CD14-positive monocyte (primary cell): Measurements from ENCODE around the gene SIPA1L2. TPM values are rescaled to one million over a fixed set of nuclear protein-coding genes. Genes with fewer than 3 reads are reported as not detected.

Source experiments
- DNase-seq, 3 donors: peaks; one replicate each; pipeline ENCODE4 v3.0.0-alpha.2; 2011 to 2022
- H2AFZ ChIP-seq: 2 replicates; pipeline ENCODE4 v1.6.0; 2012; ENCODE audit warnings: mild to moderate bottlenecking, low read depth, low read length, inconsistent platforms; ENCODE audit not compliant: insufficient read depth, poor library complexity, severe bottlenecking
- H3K27ac ChIP-seq, 2 donors: 1 replicate in 1 of 2; 2 replicates in 1 of 2; pipeline ENCODE4 v1.5.1; 2012 to 2013; ENCODE audit warnings: low read length in 2 of 2, control low read depth in 1 of 2, inconsistent platforms in 1 of 2, low read depth in 1 of 2, mild to moderate bottlenecking in 1 of 2
- H3K27me3 ChIP-seq, 2 donors: one replicate each; pipeline versions ENCODE4 v1.6.0 to v1.6.1; 2011 to 2013; ENCODE audit warnings: low read length in 2 of 2; ENCODE audit not compliant: control insufficient read depth in 2 of 2, insufficient read depth in 2 of 2
- H3K36me3 ChIP-seq, 2 donors: replicated peaks in 1 of 2; 1 replicate in 1 of 2; 2 replicates in 1 of 2; pipeline versions ENCODE4 v1.5.1 to v1.6.1; 2012 to 2013; ENCODE audit warnings: low read length in 2 of 2, control low read depth in 1 of 2, inconsistent platforms in 1 of 2, mild to moderate bottlenecking in 1 of 2; ENCODE audit not compliant: insufficient read depth in 2 of 2, control insufficient read depth in 1 of 2
- H3K4me1 ChIP-seq, 2 donors: 1 replicate in 1 of 2; 2 replicates in 1 of 2; pipeline versions ENCODE4 v1.5.1 to v1.6.1; 2012 to 2013; ENCODE audit warnings: low read length in 2 of 2, control low read depth in 1 of 2, inconsistent platforms in 1 of 2, mild to moderate bottlenecking in 1 of 2, moderate library complexity in 1 of 2; ENCODE audit not compliant: insufficient read depth in 2 of 2, control insufficient read depth in 1 of 2
- H3K4me2 ChIP-seq: replicated peaks from 2 replicates; pipeline ENCODE3; 2012; ENCODE audit warnings: low read length, moderate library complexity, mild to moderate bottlenecking; ENCODE audit not compliant: poor library complexity, severe bottlenecking; ENCODE audit errors: extremely low read depth
- H3K4me3 ChIP-seq, 3 experiments: fragments of 200-600 bp in 1 of 3; sonication (generic) in 1 of 3; replicated peaks in 1 of 3; 1 replicate in 2 of 3; 2 replicates in 1 of 3; pipeline ENCODE4 v1.5.1; 2011 to 2013; ENCODE audit warnings: low read length in 3 of 3, mild to moderate bottlenecking in 3 of 3, control low read depth in 2 of 3, low read depth in 2 of 3, inconsistent platforms in 1 of 3, moderate library complexity in 1 of 3
- H3K79me2 ChIP-seq: 2 replicates; pipeline ENCODE4 v1.6.0; 2012; ENCODE audit warnings: mild to moderate bottlenecking, control low read depth, inconsistent platforms, low read length, moderate library complexity; ENCODE audit not compliant: insufficient read depth
- H3K9ac ChIP-seq: 2 replicates; pipeline ENCODE4 v1.6.0; 2017; ENCODE audit warnings: low read length, mild to moderate bottlenecking; ENCODE audit not compliant: insufficient read depth, poor library complexity, severe bottlenecking
- H3K9me3 ChIP-seq, 2 donors: replicated peaks in 1 of 2; 1 replicate in 1 of 2; 2 replicates in 1 of 2; pipeline versions ENCODE4 v1.5.1 to v1.6.1; 2012 to 2013; ENCODE audit warnings: low read length in 2 of 2, control low read depth in 1 of 2; ENCODE audit not compliant: control insufficient read depth in 1 of 2, insufficient read depth in 1 of 2
- H4K20me1 ChIP-seq: 2 replicates; pipeline ENCODE4 v1.6.0; 2012; ENCODE audit warnings: mild to moderate bottlenecking, low read length, control low read depth, moderate library complexity; ENCODE audit not compliant: insufficient read depth
- H3K27ac Mint-ChIP-seq, 7 donors: one replicate each; pipeline ENCODE4 v1.8.0; 2020; ENCODE audit warnings: mild to moderate bottlenecking in 7 of 7, mixed read lengths in 7 of 7, moderate library complexity in 6 of 7, inconsistent platforms in 2 of 7
- H3K27me3 Mint-ChIP-seq, 3 donors: one replicate each; pipeline ENCODE4 v1.8.0; 2021 to 2022; ENCODE audit warnings: low read depth in 3 of 3, mild to moderate bottlenecking in 3 of 3, mixed read lengths in 3 of 3, moderate library complexity in 3 of 3, inconsistent platforms in 1 of 3
- H3K36me3 Mint-ChIP-seq, 2 donors: one replicate each; pipeline ENCODE4 v1.8.0; 2020; ENCODE audit warnings: mixed read lengths in 2 of 2, inconsistent platforms in 1 of 2, mild to moderate bottlenecking in 1 of 2
- H3K4me1 Mint-ChIP-seq: one replicate; pipeline ENCODE4 v1.8.0; 2020; ENCODE audit warnings: mild to moderate bottlenecking, mixed read lengths
- H3K4me3 Mint-ChIP-seq, 2 donors: one replicate each; pipeline ENCODE4 v1.8.0; 2020; ENCODE audit warnings: mild to moderate bottlenecking in 2 of 2, mixed read lengths in 2 of 2, moderate library complexity in 1 of 2
- H3K9me3 Mint-ChIP-seq, 7 donors: one replicate each; pipeline ENCODE4 v1.8.0; 2020 to 2022; ENCODE audit warnings: mixed read lengths in 7 of 7, mild to moderate bottlenecking in 6 of 7, moderate library complexity in 6 of 7, inconsistent platforms in 2 of 7
- WGBS: methylation state at CpG from one replicate; pipeline ENCODE4 v1.1.5; 2013; ENCODE audit warnings: missing lambda C conversion rate; ENCODE audit not compliant: insufficient coverage; 5-methylcytosine and 5-hydroxymethylcytosine counted together
- intact Hi-C, 2 donors: fragments of 100-400 bp; cut with micrococcal nuclease; formaldehyde crosslinking; loops; one replicate each; pipeline versions ENCODE4 v1.15.0 to v1.15.1; 2023
- polyA plus RNA-seq, 3 donors: library from polyadenylated mRNA; depleted of rRNA in 1 of 3; unstranded in 2 of 3; stranded (reverse) in 1 of 3; fragments of 300-500 nt in 2 of 3; fragments of >200 nt in 1 of 3; fragmentation: Illumina TruSeq in 2 of 3; gene quantifications; 1 replicate in 2 of 3; 2 replicates in 1 of 3; pipeline ENCODE4 v1.2.3, GENCODE V29; 2012 to 2021
- TF ChIP-seq, protein P1 (sequence below): fragments of 200-600 bp; IDR thresholded peaks from one replicate; pipeline ENCODE4 v1.8.0; 2022; ENCODE audit warnings: antibody characterized with exemption, mild to moderate bottlenecking

SIPA1L2 gene
- polyA plus RNA-seq, 3 donors, result 0.64 to 6.8 (median 1.3) TPM

GRCh38 chr1:232653789-232654188, 23.9 kb upstream of the SIPA1L2 start:
- Histone ChIP-seq H3K79me2 (no peaks in the 10 kb centered on the region), H3K4me3 (no peak overlapping the region), H3K9me3 (peaks cover 0 to 3% of the 10 kb centered on the region in 2 donors), H2AFZ (no peak overlapping the region), H3K4me2 (no peak overlapping the region), H3K4me1 (peaks cover 24 to 25% of the 10 kb centered on the region in 2 donors), H3K27ac (no peak overlapping the region), H3K36me3 (no peaks in the 10 kb centered on the region), H3K9ac (no peak overlapping the region), H3K27me3 (peaks cover 0 to 4% of the 10 kb centered on the region in 2 donors), H4K20me1 (no peaks in the 10 kb centered on the region)
- Mint-ChIP-seq H3K36me3 (no peaks in the 10 kb centered on the region), H3K27ac (no peak overlapping the region), H3K9me3 (peaks cover 0 to 10% (median 0%) of the 10 kb centered on the region in 7 donors), H3K4me3 (no peak overlapping the region), H3K4me1 (peaks cover 34% of the 10 kb centered on the region), H3K27me3 (peaks cover 0 to 9% (median 2%) of the 10 kb centered on the region in 3 donors)
- WGBS, result 100% methylated on average over 2 of the region's 3 CpGs
- no peak for DNase-seq
- TF ChIP-seq, protein P1, sequence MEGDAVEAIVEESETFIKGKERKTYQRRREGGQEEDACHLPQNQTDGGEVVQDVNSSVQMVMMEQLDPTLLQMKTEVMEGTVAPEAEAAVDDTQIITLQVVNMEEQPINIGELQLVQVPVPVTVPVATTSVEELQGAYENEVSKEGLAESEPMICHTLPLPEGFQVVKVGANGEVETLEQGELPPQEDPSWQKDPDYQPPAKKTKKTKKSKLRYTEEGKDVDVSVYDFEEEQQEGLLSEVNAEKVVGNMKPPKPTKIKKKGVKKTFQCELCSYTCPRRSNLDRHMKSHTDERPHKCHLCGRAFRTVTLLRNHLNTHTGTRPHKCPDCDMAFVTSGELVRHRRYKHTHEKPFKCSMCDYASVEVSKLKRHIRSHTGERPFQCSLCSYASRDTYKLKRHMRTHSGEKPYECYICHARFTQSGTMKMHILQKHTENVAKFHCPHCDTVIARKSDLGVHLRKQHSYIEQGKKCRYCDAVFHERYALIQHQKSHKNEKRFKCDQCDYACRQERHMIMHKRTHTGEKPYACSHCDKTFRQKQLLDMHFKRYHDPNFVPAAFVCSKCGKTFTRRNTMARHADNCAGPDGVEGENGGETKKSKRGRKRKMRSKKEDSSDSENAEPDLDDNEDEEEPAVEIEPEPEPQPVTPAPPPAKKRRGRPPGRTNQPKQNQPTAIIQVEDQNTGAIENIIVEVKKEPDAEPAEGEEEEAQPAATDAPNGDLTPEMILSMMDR, result no peak
- intact Hi-C loops, result no loop called here

DNA sequence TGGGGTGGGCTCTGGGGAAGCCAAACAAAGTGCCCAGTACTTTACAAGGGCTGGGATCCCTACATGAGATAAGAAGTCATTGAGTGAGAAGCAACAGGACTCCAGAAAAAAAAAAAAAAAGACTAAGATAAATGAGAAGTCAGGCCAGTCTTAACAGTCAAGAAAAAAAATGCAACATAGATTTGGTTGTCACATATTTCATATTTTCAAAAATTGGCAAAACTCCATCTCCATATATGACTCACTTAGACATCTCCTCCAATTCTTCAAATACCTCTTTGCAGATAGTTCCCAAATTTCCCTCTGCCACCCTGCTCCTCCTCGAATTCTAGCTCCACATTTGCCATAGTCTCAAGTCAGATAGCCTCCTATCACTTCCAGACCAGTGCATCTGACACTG, 20.9 kb upstream of the SIPA1L2 start:
- Mint-ChIP-seq H3K36me3 (no peaks in the 10 kb centered on the region), H3K4me3 (no peak overlapping the region), H3K4me1 (peaks cover 10% of the 10 kb centered on the region), H3K27me3 (peaks cover 2 to 4% (median 2%) of the 10 kb centered on the region in 3 donors), H3K27ac (no peak overlapping the region), H3K9me3 (peaks cover 0 to 11% (median 0%) of the 10 kb centered on the region in 7 donors)
- no peak for DNase-seq
- 89% methylated on average over 1 of the region's 1 CpG for WGBS
- intact Hi-C loops, result no loop called here
- H3K27ac ChIP-seq, result no peak overlapping the region
- TF ChIP-seq, protein P1, result no peak
- peaks cover 0 to 4% of the 10 kb centered on the region in 2 donors for H3K27me3 ChIP-seq
- H4K20me1 ChIP-seq, result no peaks in the 10 kb centered on the region
- no peak overlapping the region for H3K9ac ChIP-seq
- no peaks in the 10 kb centered on the region for H3K79me2 ChIP-seq
- H3K4me2 ChIP-seq, result no peak overlapping the region
- no peak overlapping the region for H2AFZ ChIP-seq
- H3K9me3 ChIP-seq, result peaks cover 0 to 3% of the 10 kb centered on the region in 2 donors
- H3K36me3 ChIP-seq, result no peaks in the 10 kb centered on the region
- peaks cover 10 to 12% of the 10 kb centered on the region in 2 donors for H3K4me1 ChIP-seq
- H3K4me3 ChIP-seq, result no peak overlapping the region
